Amygdala (tissue), 56 donors: ENCODE data around the gene ANKRD9.
A peak's percentile ranks its signal among the peaks of the same experiment; 100 is the strongest.

Source experiments
- DNase-seq, 56 donors: peaks; one replicate each; lab custom pipeline; 2025; lab: John Stamatoyannopoulos, UW

The ANKRD9 gene

DNA sequence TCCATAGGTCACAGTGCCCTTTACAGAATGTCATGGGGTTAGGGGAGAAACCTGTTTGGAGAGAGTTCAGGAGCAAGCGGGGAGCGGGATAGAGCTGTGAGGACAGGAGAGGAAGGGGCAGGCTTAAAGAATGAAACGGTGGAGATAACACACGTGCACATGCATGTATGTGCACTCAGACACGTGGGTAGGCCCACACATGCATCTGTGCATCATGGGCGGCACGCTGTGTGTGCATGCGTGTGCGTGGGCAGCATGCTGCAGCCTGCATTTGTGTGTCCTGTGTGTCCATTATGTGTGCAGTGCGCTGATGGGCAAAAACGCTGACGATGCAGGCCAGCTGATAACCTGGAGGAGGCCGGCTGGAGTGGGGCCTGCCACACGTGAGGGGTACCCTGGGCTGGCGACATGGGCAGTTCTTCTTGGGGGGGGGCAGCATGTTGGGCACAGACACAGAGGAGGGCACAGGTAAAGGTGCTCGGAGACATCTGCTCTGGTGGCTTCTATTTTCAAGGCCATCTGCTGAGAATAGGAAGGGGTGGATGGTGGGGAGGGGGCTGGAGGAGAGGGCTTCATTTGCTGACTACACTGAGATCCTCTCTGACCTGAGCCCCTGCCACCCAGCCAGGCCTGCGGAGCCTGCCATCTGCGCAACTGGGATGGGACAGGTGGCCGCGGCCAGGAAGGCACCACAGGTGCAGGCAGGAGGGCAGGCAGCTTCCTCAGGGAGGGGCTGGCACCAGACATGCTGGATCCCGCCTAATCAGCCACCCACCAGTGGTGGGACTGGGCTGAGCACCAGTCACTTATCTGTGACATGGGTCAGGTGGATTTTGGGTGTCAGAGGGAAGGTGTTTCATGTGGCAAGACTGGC, 4.6 kb upstream of the ANKRD9 start:
- no peak for DNase-seq

DNA sequence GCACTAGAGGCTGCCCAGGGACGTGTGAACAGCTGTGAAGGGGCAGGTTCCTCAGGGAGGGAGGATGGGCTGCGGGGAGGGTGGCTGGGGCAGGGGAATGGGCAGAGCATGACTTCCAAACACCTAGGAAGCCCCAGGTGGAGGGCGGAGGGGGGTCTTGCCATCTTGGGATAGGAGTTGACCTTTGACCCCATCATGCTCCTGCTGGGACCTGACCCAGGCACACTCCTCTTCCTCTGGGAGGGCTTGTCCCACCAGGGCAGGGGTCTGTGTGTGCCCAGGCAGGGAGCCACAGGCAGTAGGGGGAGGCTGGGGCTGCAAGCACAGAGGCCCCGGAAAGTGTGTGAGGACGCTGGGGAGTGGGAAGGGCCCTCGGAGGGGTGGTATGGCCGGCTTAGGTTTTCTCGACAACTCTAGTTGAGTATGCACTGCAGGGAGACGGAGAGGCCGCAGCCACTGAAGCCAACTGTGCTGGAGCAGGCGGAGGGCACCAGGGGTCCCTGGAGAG, 3.3 kb upstream of the ANKRD9 start:
- no peak for DNase-seq

DNA sequence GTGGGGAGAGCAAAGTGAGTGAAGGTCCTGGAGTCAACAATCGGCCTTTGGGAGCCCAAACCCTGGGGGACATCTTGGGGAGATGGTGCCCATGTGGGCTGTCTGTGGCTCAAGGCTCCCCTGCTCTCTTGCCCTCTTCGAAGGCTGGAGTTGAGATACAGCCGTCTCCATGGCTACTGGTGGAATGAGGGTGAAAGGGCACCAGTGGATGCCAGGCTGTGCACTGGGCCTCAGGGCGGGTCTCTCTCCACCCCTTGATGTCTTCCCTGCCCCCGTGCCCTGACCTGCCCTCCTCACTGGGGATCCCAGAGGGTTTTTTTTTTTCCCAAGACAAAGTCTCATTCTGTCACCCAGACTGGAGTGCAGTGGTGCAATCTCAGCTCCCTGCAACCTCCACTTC, 2.0 kb upstream of the ANKRD9 start:
- no peak for DNase-seq

DNA sequence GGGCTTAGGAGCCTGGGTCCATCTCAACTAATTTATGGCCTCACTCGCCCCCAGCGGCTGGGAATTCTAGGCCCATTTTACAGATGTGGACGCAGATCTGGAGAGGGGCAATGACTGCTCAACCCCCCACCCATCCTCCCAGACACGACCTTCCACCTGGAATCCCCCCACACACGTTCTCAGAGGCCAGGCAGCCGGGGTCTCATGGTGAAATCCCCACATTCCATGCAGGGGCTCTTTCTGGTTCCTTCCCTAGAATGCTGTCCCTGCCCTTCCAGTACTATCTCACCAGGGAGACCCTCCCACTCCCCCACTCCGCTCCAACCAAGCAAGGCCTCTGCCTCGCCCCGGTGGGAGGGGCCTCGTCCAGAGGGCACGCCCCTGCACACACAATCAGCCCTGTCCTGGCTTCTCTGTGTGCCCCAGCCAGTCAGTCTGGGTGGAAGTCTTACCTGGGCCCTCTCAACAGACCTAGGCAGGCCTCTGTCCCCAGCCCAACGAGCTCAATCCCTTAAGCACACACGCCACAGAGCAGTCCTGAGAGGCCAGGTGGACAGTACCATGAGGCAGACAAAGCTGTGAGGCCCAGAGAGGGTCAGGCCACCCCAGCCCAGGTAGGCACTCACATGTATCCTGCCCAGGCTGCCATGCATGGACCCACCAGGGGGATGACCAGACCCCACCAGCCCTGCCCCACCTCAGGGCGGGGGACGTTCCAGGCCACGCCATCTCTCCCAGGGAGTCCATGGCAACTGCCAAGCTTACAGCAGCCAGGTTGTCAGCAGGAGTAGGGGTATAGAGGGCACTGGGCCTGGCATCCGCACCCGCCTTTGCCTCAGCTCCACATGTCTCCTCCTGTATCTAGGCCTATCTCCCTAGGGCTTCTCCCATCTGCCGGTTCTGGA, 1.3 kb upstream of the ANKRD9 start:
- no peak for DNase-seq

DNA sequence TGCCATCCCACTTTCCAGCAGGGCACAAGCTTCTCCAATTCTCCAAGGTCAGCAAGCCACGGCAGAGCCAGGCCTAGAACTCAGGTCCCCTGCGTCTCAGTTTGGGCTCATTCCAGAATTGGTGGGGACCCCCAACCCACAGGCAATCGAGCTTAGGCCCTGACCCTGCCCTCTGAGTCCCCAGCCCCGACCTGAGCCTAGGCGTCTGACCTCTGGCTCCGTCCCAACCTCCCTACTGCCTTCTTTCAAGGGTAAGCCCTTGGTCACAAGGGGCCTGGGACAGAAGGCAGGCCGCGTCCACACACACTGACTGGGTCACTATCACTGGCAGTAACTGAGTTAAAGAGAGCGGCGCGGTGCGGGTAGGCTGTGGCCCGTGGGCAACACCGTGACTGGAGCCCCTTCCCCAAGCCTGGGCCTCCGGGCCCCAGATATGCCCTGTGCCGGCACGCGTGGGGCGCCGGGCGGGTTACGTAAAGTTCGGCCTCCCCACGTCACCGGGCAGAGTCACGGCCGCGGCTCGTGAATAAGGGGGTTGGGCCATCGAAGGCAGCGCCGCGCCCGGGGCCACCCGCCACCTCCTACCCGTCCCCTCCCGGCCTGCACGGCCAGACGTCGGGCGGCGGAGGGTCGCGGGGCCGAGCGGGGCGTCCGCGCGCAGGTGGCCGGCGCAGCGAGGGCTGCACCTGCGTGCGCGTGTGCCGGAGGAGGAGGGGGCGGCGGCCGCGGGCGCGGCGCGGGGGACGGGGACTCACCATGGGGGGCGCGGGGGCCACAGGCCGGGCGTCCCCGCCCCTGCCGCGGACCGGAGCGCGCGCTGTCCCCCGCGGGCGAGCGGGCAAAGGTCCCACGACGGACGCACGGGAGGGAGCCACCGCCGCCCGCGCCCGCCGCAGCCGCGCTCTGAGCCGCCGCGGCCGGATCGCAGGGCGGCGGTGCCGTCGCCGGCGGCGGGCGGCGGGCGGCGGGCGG, 516 bp downstream of the ANKRD9 start:
- peak in 13 of 56 donors; percentile 27 to 59 (median 45) for DNase-seq

DNA sequence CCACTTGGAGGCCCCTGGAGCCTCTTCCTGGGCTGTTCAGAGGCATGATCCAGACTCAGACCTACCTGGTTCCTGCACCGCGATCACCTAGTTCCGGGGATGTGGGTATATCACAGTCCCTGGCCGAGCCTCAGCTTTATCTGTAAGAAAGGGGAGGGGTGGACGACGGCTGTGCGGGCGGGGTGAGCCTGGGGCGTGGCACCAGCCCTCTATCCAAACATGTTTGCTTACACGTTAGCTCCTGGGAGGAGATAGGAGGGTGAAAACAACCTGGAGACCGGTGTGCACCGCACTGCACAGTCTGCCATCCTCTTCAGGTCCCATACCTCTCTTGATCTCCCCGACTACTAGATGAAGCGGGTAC, 1.2 kb downstream of the ANKRD9 start:
- no peak for DNase-seq

DNA sequence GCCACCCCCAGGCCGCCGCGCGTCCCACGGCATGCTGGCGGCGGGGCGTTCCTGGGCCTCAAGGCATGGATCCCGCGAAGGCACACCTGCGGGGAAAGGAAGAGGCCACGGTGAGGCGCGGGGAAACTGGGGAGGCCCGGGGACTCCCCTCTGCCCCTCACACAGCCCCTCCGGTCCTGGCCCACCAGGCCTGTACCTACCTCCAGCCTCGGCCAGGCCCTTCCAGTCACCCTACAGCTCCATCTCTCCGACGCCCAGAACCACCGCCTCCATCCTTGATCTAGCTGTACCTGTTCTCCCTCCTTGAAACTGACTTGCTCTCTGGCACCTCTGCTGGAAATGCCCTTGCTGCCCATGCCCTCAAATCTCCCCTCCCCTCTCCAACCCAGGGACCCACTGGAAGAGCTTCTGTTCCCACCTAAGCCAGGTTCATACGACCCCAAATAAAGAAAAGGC, 1.7 kb downstream of the ANKRD9 start:
- DNase-seq: no peak

DNA sequence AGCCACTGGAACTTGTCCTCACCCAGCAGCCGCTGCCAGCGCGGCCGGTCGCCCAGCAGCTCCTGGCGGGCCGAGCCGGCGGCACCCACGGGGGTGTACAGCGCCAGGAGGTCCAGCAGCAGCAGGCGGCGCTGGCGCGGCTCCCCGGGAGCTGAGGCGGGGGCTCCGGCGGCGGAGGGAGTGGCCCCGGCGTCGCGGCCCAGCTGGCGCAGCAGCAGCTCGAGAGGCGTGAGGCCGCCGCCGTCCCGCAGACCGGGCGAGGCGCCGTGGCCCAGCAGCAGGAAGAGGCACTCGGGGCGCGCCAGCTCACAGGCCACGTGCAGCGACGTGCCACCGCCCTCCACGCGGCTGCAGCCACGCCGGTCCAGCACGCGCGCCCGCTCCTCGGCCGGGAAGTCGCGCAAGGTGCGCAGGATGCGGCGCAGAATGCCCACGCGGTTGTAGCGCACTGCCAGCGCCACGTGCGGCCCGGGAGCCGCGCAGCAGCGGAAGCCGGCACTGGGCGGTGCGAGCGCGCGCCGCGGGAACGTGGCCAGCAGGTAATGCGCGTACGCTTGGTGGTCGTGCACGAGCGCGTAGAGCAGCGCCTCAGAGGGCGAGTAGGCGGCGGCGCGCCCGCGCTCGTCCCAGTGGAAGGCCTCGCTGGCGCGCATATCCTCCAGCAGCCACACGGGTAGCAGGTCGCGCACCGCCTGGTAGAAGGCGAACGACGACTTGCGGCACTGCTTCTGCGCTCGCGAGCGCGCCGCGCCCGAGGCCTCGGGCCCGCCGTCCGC, 2.3 kb downstream of the ANKRD9 start:
- DNase-seq: no peak

DNA sequence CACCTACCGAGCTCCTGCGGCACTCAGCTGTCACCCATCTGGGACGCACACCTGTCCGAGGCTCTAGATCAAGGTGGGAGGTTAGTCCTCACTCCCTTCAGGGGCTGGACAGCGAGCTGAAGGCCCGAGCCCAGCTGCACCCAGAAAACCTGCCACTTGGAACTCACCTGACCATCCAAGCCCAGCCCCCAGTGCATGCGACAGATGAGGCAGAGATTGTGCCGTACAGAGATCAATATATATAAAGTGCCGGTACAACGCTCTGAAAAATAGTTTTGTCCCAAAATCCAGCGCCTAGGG, 3.0 kb downstream of the ANKRD9 start:
- DNase-seq: no peak

DNA sequence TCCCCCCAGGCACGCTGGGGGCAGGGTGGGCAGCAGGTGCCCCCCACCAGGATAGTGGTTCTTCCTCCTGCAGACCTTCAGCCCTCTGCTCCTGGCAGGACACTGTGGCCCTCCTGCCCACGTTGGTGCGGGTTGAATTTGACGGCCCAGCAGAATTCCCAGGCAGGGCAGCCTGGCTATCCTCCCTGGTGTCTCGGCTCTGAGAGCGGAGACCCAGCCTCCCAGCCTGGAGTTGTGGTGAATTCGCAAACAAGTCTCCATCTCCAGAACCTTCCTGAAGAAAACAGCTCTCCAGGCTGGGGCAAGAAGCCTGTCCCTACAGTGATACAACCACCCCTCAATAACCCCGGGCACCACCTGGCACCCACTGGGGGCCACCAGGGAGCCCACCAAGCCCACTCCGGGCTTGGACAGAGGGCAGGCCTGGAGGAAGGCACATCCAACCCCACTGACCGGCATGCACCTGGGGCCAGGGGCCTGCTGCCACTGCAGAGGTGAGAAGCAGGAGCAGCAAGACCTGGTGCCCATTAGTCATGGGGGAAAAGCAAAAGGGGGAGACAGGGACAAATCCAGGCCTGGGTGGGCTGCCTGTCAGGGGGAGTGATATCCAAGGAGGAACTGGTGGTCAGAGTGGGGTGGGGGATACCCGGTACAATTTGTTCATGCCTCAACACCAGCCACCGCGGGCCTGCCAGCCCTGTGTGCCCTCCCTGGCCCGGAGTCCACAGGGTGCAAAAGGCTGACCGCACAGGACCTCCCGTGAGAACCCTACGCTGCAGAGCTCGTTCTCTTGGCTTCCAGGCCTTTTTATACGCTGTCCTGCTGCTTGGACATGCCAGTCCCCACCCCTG, 3.6 kb downstream of the ANKRD9 start:
- DNase-seq: no peak

DNA sequence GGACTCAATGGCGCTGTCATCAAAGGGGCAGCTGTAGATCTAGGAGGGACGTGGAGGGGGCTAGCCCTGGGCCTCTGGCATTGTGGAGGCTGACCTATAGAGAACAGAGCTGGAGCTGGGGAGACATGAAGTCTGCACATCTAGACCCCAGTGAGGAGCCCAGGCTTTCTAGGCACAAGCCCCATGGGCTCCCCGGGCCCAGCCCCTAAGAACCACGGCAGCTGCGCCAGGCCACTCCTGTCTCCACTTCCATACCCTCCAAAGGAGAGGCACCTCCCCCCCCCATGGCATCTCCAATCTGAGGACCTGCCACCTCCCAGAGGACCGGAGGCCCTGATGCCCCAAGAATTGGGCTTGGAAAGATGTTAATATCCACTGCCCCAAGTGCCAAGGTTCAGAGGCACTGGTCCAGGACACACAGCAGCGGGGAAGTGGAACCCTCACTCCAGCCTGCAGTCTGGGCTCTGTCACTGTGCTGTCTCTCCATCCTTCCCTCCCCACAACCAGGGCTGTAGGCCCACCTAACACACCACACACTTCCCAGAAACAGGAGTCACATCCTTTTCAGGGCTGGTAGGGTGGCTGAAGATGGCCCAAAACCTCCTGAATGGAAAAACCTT, 4.5 kb downstream of the ANKRD9 start:
- no peak for DNase-seq

DNA sequence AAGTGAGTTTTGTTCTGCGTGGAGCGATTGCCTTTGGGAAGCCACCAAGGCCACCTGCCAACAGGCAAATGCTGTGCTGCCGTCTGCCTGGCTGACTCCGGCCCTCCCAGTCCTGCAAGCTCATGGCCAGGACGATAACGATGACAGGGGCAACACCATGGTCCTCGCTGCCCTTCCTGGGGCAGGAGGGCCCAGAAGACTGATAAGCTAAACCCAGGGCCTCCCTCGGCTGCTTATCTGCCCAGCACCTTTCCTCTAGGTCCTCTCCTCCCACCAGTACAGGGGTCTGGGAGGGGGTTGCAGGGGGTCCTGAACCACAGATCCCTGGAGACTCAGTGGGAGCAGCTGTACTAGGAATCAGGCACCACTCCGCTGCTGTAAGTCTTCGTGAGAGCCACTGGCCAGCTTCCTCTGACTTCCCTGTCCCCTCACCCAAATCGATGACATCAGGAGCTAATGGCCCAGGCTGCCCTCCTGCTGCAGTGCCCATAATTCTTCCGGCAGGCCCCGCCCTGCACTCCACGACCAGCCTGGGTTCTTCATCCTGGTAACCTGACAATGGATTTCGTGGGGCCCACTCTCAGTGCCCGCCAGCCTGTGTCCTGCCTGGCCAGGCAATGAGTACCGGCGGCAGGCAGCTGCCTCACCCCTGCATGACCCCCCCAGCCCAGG, 5.1 kb downstream of the ANKRD9 start:
- no peak for DNase-seq

DNA sequence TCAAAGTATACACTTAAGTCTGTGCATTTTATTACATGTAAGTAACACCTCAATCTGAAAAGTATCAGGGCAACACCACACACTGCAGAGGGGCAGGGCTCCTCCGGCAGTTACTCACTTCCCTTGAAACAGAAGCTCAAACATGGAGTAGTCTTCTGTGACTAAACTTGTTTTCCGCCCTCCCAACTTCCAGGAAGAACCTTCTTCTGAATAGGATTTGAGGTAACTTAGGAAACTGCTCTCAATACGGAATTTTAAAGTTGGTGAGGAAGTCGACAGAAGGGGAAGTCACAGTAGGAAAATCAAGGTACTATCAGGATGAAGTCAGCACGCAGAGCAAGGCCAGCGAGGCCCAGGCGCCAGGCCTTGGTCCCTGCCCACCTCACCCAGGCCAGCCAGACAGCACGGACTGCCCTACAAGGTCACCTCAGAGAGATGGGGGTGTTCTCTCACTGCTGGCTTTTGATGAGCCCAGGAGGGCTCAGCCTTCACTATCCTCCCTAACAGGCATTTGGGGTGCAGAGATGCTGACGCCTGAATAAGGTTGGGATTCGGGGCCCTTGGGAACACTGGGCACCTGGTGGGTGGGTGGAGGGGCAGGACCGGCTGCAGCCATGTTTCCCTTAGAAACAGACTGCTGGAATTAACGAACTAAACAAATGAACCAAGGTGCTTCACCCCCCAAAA, 5.8 kb downstream of the ANKRD9 start:
- no peak for DNase-seq

DNA sequence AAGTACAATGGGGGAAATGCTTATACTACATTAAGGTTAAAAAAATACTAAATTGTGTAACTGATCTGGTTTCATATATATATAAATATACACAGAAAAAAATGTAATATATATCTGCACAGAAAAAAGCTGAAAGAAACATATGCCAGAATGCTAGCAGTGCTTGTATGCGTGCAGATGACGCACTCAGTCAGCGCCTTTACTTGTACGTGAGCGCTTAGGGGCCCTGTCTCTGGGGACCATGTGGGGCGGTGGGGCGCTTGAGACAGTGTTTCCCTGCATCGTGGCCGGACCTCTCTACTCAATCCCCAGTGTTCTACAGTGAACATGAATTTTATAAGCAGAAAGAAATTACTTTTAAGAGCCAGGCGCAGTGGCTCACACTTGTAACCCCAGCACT, 7.0 kb downstream of the ANKRD9 start:
- DNase-seq: no peak

DNA sequence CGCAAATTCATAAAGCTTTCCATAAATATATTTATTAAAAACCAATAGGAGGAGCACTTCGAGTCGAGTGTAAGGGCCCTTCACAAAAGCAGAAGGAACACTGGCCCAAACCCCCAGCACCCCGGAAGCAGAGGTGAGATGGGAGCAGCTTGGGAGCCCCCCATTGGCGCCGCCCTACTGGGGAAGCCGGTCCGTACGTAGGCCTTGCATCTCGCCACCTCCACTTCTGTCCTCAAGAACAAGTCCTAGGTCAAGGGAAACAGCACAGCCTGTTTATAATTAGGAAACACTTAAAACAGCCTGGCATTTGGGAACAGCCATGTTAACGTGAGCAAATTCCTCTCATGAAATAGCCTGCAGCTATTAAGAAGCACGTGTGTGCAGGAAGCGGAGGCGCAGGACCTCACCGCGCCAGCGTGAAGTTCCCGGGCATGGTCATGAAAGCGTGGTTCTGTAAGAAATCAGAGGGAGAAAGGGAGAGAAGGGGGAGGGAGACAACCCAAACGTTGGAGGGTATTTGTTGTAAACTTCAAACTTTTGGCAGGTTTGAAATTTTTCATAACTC, 7.7 kb downstream of the ANKRD9 start:
- no peak for DNase-seq

DNA sequence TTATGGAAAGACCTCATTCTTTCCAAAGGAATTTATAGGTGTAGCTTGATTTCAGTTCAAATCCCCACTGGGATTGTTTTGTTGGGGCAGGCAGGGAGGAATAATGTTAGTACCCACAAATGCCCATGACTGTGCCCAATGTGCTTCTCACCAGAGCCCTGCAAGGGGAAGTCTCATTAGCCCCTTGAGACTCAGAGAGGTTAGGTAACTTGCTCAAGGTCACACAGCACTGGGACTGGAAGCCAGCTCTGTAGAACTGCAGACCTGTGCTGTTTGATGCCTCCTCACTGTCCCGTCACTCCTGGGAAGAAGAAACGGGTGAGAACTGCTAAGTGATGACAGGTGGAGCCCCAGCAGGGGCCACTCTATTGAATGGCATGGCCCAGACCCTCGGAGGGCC, 8.9 kb downstream of the ANKRD9 start:
- DNase-seq: no peak
